Keratinocyte (primary cell): Measurements from ENCODE around the gene NLK. TPM values are rescaled to one million over a fixed set of nuclear protein-coding genes. Genes with fewer than 3 reads are reported as not detected.

Experiments used
- DNase-seq: peaks from one replicate; pipeline ENCODE4 v3.0.0-alpha.2; 2011; ENCODE audit warnings: low read depth, missing footprints, low spot score
- FAIRE-seq: peaks from 2 replicates; lab custom pipeline; 2011; peaks lifted over from hg19 to GRCh38; lab: Jason Lieb, UNC
- H2AFZ ChIP-seq: 2 replicates; pipeline ENCODE4 v1.6.0; 2012; ENCODE audit warnings: low read length, control low read depth, inconsistent platforms; ENCODE audit not compliant: control insufficient read depth
- H3K27ac ChIP-seq: 2 replicates; pipeline ENCODE4 v1.5.1; 2011; ENCODE audit warnings: low read length; ENCODE audit not compliant: control insufficient read depth, insufficient read depth
- H3K27me3 ChIP-seq: 3 replicates; pipeline ENCODE4 v1.6.0; 2011; ENCODE audit warnings: low read length; ENCODE audit not compliant: control insufficient read depth, insufficient read depth; ENCODE audit errors: extremely low read depth
- H3K36me3 ChIP-seq, 2 experiments: 2 replicates in 1 of 2; 3 replicates in 1 of 2; pipeline ENCODE4 v1.5.1; 2011; ENCODE audit warnings: low read length in 2 of 2, mild to moderate bottlenecking in 1 of 2; ENCODE audit not compliant: control insufficient read depth in 2 of 2, insufficient read depth in 2 of 2; ENCODE audit errors: extremely low read depth in 1 of 2
- H3K4me1 ChIP-seq: 3 replicates; pipeline ENCODE4 v1.5.1; 2011; ENCODE audit warnings: low read length; ENCODE audit not compliant: control insufficient read depth, insufficient read depth; ENCODE audit errors: extremely low read depth
- H3K4me2 ChIP-seq: 3 replicates; pipeline ENCODE4 v1.6.0; 2011; ENCODE audit warnings: low read depth, low read length; ENCODE audit not compliant: control insufficient read depth, insufficient read depth; ENCODE audit errors: extremely low read depth
- H3K4me3 ChIP-seq, 3 experiments: fragments of 200-600 bp in 1 of 3; sonication (generic) in 1 of 3; 2 replicates in 2 of 3; 3 replicates in 1 of 3; pipeline ENCODE4 v1.5.1; 2011 to 2016; ENCODE audit warnings: low read length in 3 of 3, mild to moderate bottlenecking in 3 of 3, control low read depth in 2 of 3, inconsistent platforms in 1 of 3, low read depth in 1 of 3, mixed read lengths in 1 of 3, mixed run types in 1 of 3, moderate library complexity in 1 of 3; ENCODE audit not compliant: control insufficient read depth in 2 of 3, insufficient read depth in 2 of 3; ENCODE audit errors: extremely low read depth in 1 of 3
- H3K79me2 ChIP-seq: 2 replicates; pipeline ENCODE4 v1.6.0; 2012; ENCODE audit warnings: low read length; ENCODE audit not compliant: control insufficient read depth, insufficient read depth
- H3K9ac ChIP-seq: 3 replicates; pipeline ENCODE4 v1.6.0; 2011; ENCODE audit warnings: low read length; ENCODE audit not compliant: control insufficient read depth, insufficient read depth; ENCODE audit errors: extremely low read depth
- H3K9me1 ChIP-seq: 3 replicates; pipeline ENCODE4 v1.6.0; 2011; ENCODE audit warnings: low read length; ENCODE audit not compliant: control insufficient read depth, insufficient read depth; ENCODE audit errors: extremely low read depth
- H3K9me3 ChIP-seq: 2 replicates; pipeline ENCODE4 v1.5.1; 2012; ENCODE audit warnings: low read depth, low read length; ENCODE audit not compliant: control insufficient read depth
- H4K20me1 ChIP-seq: 3 replicates; pipeline ENCODE4 v1.6.0; 2011; ENCODE audit warnings: low read length; ENCODE audit not compliant: control insufficient read depth, insufficient read depth; ENCODE audit errors: extremely low read depth
- CTCF ChIP-seq, 3 experiments: IDR thresholded peaks in 1 of 3; conservative IDR thresholded peaks in 1 of 3; optimal IDR thresholded peaks in 1 of 3; 2 replicates in 2 of 3; 3 replicates in 1 of 3; pipeline versions ENCODE3 to v1.5.1; 2011; ENCODE audit warnings: low read length in 3 of 3, mild to moderate bottlenecking in 3 of 3, moderate library complexity in 2 of 3, control low read depth in 1 of 3, inconsistent platforms in 1 of 3; ENCODE audit not compliant: insufficient read depth in 2 of 3; ENCODE audit errors: extremely low read depth in 1 of 3
- EZH2 ChIP-seq: IDR thresholded peaks from one replicate; pipeline ENCODE4 v1.6.1; 2012; ENCODE audit warnings: inconsistent platforms, mild to moderate bottlenecking, low read length, moderate library complexity
- dilution Hi-C: fragments of 300-500 bp; cut with MboI; formaldehyde crosslinking; loops from one replicate; pipeline ENCODE4 v1.7.0; 2020; ENCODE audit warnings: low sequenced_read_pairs; ENCODE audit not compliant: extremely low pct_ligation_motif_present
- polyA plus RNA-seq, 5 experiments: library from polyadenylated mRNA; depleted of rRNA in 3 of 5; stranded (reverse) in 3 of 5; stranded (forward) in 1 of 5; unstranded in 1 of 5; fragments of >200 nt; gene quantifications; 1 replicate in 1 of 5; 2 replicates in 3 of 5; 3 replicates in 1 of 5; pipeline versions ENCODE4 v1.2.1 to v1.2.3, GENCODE V29; 2011 to 2012; ENCODE audit warnings: missing spikeins in 2 of 5, low read depth in 1 of 5, low replicate concordance in 1 of 5

Gene NLK
- polyA plus RNA-seq, 1 donor (not counting 4 experiments of a cell fraction or from before 2014, with no cell fraction given): 20.9 TPM

GRCh38 chr17:28112181-28112580 is 69.7 kb downstream of the NLK start:
- no peak for DNase-seq
- TF ChIP-seq EZH2 (no peak), CTCF (optimal IDR thresholded peaks at IDR 0.05 in 1 of 3, IDR thresholded peaks at IDR 0.05 in 1 of 3, conservative IDR thresholded peaks at IDR 0.05 in 1 of 3; ENCODE audit: extremely low read depth in 1 of 3, insufficient read depth in 2 of 3, low read length in 3 of 3) (no peak)
- H3K9me1 ChIP-seq: no peaks in the 10 kb centered on the region
- H3K27ac ChIP-seq: no peak overlapping the region
- peaks cover 10% of the 10 kb centered on the region for H3K4me1 ChIP-seq
- H2AFZ ChIP-seq: no peak overlapping the region
- H4K20me1 ChIP-seq: no peaks in the 10 kb centered on the region
- no peaks in the 10 kb centered on the region for H3K9me3 ChIP-seq
- no peaks in the 10 kb centered on the region for H3K27me3 ChIP-seq
- no peak overlapping the region for H3K4me3 ChIP-seq
- H3K4me2 ChIP-seq: peak overlapping the region; percentile 37
- no peaks in the 10 kb centered on the region for H3K36me3 ChIP-seq
- peaks cover 14% of the 10 kb centered on the region for H3K79me2 ChIP-seq
- dilution Hi-C loops: no loop called here
- peak; percentile 68 for FAIRE-seq
- H3K9ac ChIP-seq: no peak overlapping the region

- Histone ChIP-seq H3K9ac (no peak overlapping the region), H4K20me1 (no peaks in the 10 kb centered on the region), H3K4me3 (no peak overlapping the region), H3K27me3 (no peaks in the 10 kb centered on the region), H3K79me2 (peaks cover 14% of the 10 kb centered on the region), H2AFZ (no peak overlapping the region), H3K27ac (no peak overlapping the region), H3K9me1 (no peaks in the 10 kb centered on the region), H3K4me2 (peak overlapping the region; percentile 37), H3K9me3 (no peaks in the 10 kb centered on the region), H3K36me3 (no peaks in the 10 kb centered on the region), H3K4me1 (peaks cover 10% of the 10 kb centered on the region)
- FAIRE-seq: peak; percentile 58
- no peak for DNase-seq
- no peak for TF ChIP-seq EZH2
- TF ChIP-seq CTCF (optimal IDR thresholded peaks at IDR 0.05 in 1 of 3, IDR thresholded peaks at IDR 0.05 in 1 of 3, conservative IDR thresholded peaks at IDR 0.05 in 1 of 3; ENCODE audit: extremely low read depth in 1 of 3, insufficient read depth in 2 of 3, low read length in 3 of 3): no peak
- dilution Hi-C loops: no loop called here
These were observed 70.1 kb downstream of the NLK start for GRCh38 chr17:28112606-28113005.
